ENCODE measurements around the gene NRG4.
A peak's percentile ranks its signal among the peaks of the same experiment; 100 is the strongest.

The NRG4 gene

GRCh38 chr15:75924576-75924975 lies 87.6 kb downstream of the NRG4 start:
- H3K9me2 ChIP-seq (replicated peaks; ENCODE audit: control insufficient read depth, low read length), result no peaks in the 10 kb centered on the region
- no peak overlapping the region for H3K27ac ChIP-seq (ENCODE audit: low read depth, low read length)
- no peak overlapping the region for H3K4me3 ChIP-seq (ENCODE audit: low read length)
- no peak for TF ChIP-seq EZH2phosphoT487 (IDR thresholded peaks at IDR 0.05; ENCODE audit: borderline replicate concordance, low read length)
- no peaks in the 10 kb centered on the region for H3K27me3 ChIP-seq (ENCODE audit: control insufficient read depth, low read length)
- H3K9me3 ChIP-seq (ENCODE audit: control insufficient read depth, insufficient read depth, low read length), result no peaks in the 10 kb centered on the region
- H3F3A ChIP-seq (ENCODE audit: control insufficient read depth, insufficient read depth), result no peaks in the 10 kb centered on the region
- H3K79me2 ChIP-seq (ENCODE audit: control insufficient read depth, low read length), result no peaks in the 10 kb centered on the region
- no peak overlapping the region for H3K4me2 ChIP-seq (ENCODE audit: low read length)
- peaks cover 23% of the 10 kb centered on the region for H3K36me3 ChIP-seq (ENCODE audit: control insufficient read depth, low read length)
- no peaks in the 10 kb centered on the region for H4K20me1 ChIP-seq (ENCODE audit: control insufficient read depth, insufficient read depth, low read depth, low read length)
- H3K4me1 ChIP-seq (ENCODE audit: control insufficient read depth, low read length), result peaks cover 35% of the 10 kb centered on the region

DNA sequence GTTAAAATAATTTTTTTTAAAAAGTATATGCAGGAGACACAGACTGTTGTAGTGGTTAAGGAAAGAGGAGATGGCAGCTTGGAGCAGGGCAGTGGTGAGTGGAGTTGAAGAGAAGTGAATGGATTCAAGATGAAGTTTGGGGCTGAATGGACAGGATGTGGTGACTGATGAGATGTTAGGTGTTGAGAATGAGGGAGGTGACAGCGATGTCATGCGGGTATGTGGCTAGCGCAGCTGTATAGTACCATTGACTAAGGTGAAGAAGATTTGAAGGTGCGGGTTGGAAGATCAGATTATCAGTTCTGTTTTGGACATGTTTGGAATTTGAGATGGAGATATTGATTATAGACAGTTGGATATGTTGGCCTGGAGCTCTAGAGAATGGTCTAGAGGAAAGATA lies 88.5 kb downstream of the NRG4 start:
- no peaks in the 10 kb centered on the region for H3F3A ChIP-seq (ENCODE audit: control insufficient read depth, insufficient read depth)
- H3K27me3 ChIP-seq (ENCODE audit: control insufficient read depth, low read length), result no peaks in the 10 kb centered on the region
- H3K4me2 ChIP-seq (ENCODE audit: low read length), result no peak overlapping the region
- H3K79me2 ChIP-seq (ENCODE audit: control insufficient read depth, low read length), result no peaks in the 10 kb centered on the region
- TF ChIP-seq, protein P1, sequence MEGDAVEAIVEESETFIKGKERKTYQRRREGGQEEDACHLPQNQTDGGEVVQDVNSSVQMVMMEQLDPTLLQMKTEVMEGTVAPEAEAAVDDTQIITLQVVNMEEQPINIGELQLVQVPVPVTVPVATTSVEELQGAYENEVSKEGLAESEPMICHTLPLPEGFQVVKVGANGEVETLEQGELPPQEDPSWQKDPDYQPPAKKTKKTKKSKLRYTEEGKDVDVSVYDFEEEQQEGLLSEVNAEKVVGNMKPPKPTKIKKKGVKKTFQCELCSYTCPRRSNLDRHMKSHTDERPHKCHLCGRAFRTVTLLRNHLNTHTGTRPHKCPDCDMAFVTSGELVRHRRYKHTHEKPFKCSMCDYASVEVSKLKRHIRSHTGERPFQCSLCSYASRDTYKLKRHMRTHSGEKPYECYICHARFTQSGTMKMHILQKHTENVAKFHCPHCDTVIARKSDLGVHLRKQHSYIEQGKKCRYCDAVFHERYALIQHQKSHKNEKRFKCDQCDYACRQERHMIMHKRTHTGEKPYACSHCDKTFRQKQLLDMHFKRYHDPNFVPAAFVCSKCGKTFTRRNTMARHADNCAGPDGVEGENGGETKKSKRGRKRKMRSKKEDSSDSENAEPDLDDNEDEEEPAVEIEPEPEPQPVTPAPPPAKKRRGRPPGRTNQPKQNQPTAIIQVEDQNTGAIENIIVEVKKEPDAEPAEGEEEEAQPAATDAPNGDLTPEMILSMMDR (IDR thresholded peaks at IDR 0.05; ENCODE audit: low read depth, low read length, poor library complexity, severe bottlenecking), result no peak
- no peak for TF ChIP-seq EZH2phosphoT487 (IDR thresholded peaks at IDR 0.05; ENCODE audit: borderline replicate concordance, low read length)
- no peak overlapping the region for H3K4me3 ChIP-seq (ENCODE audit: low read length)
- no peak overlapping the region for H3K27ac ChIP-seq (ENCODE audit: low read depth, low read length)
- no peaks in the 10 kb centered on the region for H4K20me1 ChIP-seq (ENCODE audit: control insufficient read depth, insufficient read depth, low read depth, low read length)
- H3K4me1 ChIP-seq (ENCODE audit: control insufficient read depth, low read length), result peaks cover 35% of the 10 kb centered on the region
- peaks cover 26% of the 10 kb centered on the region for H3K36me3 ChIP-seq (ENCODE audit: control insufficient read depth, low read length)
- no peaks in the 10 kb centered on the region for H3K9me3 ChIP-seq (ENCODE audit: control insufficient read depth, insufficient read depth, low read length)
- H3K9me2 ChIP-seq (replicated peaks; ENCODE audit: control insufficient read depth, low read length), result no peaks in the 10 kb centered on the region

- no peaks in the 10 kb centered on the region for H3K9me2 ChIP-seq (replicated peaks; ENCODE audit: control insufficient read depth, low read length)
- TF ChIP-seq, protein P1 (IDR thresholded peaks at IDR 0.05; ENCODE audit: low read depth, low read length, poor library complexity, severe bottlenecking), result peak; percentile 57
- no peak for TF ChIP-seq EZH2phosphoT487 (IDR thresholded peaks at IDR 0.05; ENCODE audit: borderline replicate concordance, low read length)
- peaks cover 41% of the 10 kb centered on the region for H3K36me3 ChIP-seq (ENCODE audit: control insufficient read depth, low read length)
These were observed 90.2 kb downstream of the NRG4 start for GRCh38 chr15:75921732-75922703.

DNA sequence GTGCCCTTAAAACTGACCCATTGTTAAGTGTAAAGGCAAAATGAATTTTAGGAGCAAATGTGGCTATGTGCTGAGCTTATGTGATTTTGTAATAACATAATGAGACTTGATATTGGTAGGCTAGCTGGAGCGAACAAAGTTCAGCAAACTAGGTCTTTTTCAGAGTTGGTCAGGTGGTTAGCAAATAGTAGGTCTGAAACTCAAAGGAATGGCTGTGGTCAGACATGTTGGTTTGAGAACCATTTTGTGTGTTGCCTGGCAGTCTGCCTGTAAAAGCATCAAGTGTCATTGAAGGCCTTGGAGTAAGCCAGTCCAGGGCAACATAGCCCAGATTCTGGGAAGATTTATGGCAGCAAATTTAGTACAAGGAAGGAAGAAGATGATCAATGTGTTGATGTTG lies 92.1 kb downstream of the NRG4 start:
- 0 out of 2 replicates have a peak, but pooled peaks cover 4% of the 10 kb centered on the region for H4K20me1 ChIP-seq (ENCODE audit: control insufficient read depth, insufficient read depth, low read depth, low read length)
- peaks cover 4% of the 10 kb centered on the region for H3K4me1 ChIP-seq (ENCODE audit: control insufficient read depth, low read length)
- no peak overlapping the region for H3K4me3 ChIP-seq (ENCODE audit: low read length)
- no peak overlapping the region for H3K4me2 ChIP-seq (ENCODE audit: low read length)
- H3K27me3 ChIP-seq (ENCODE audit: control insufficient read depth, low read length), result no peaks in the 10 kb centered on the region
- H3K79me2 ChIP-seq (ENCODE audit: control insufficient read depth, low read length), result no peaks in the 10 kb centered on the region
- no peaks in the 10 kb centered on the region for H3K9me2 ChIP-seq (replicated peaks; ENCODE audit: control insufficient read depth, low read length)
- TF ChIP-seq EZH2phosphoT487 (IDR thresholded peaks at IDR 0.05; ENCODE audit: borderline replicate concordance, low read length), result no peak
- TF ChIP-seq, protein P1 (IDR thresholded peaks at IDR 0.05; ENCODE audit: low read depth, low read length, poor library complexity, severe bottlenecking), result no peak
- H3K36me3 ChIP-seq (ENCODE audit: control insufficient read depth, low read length), result peaks cover 33% of the 10 kb centered on the region
- H3F3A ChIP-seq (ENCODE audit: control insufficient read depth, insufficient read depth), result no peaks in the 10 kb centered on the region
- no peaks in the 10 kb centered on the region for H3K9me3 ChIP-seq (ENCODE audit: control insufficient read depth, insufficient read depth, low read length)
- H3K27ac ChIP-seq (ENCODE audit: low read depth, low read length), result no peak overlapping the region

More at GRCh38 chr15:75921732-75922703, 90.2 kb downstream of the NRG4 start:
- no peak overlapping the region for H3K4me3 ChIP-seq (ENCODE audit: low read length)
- no peaks in the 10 kb centered on the region for H3K27me3 ChIP-seq (ENCODE audit: control insufficient read depth, low read length)
- 0 out of 2 replicates have a peak, but pooled peaks cover 4% of the 10 kb centered on the region for H4K20me1 ChIP-seq (ENCODE audit: control insufficient read depth, insufficient read depth, low read depth, low read length)
- H3K4me1 ChIP-seq (ENCODE audit: control insufficient read depth, low read length), result peaks cover 20% of the 10 kb centered on the region
- H3F3A ChIP-seq (ENCODE audit: control insufficient read depth, insufficient read depth), result no peaks in the 10 kb centered on the region
- H3K4me2 ChIP-seq (ENCODE audit: low read length), result no peak overlapping the region
- no peak overlapping the region for H3K27ac ChIP-seq (ENCODE audit: low read depth, low read length)
- no peaks in the 10 kb centered on the region for H3K79me2 ChIP-seq (ENCODE audit: control insufficient read depth, low read length)
- H3K9me3 ChIP-seq (ENCODE audit: control insufficient read depth, insufficient read depth, low read length), result no peaks in the 10 kb centered on the region
